Activated CD4-positive, alpha-beta T cell treated with anti-CD3 and anti-CD28 coated beads, Interleukin-2, amount 50 U/mL, for 16 hours (primary cell): Measurements from ENCODE around the gene ACVR1C.

ENCODE experiments used
- DNase-seq: peaks from one replicate; pipeline ENCODE4 v3.0.0-alpha.2; 2020

The ACVR1C gene

GRCh38 chr2:157492189-157492773 lies 136.4 kb downstream of the ACVR1C start:
- peak; percentile 84 for DNase-seq

GRCh38 chr2:157489983-157490382 lies 138.7 kb downstream of the ACVR1C start:
- DNase-seq, result no peak

GRCh38 chr2:157488877-157489276 lies 139.8 kb downstream of the ACVR1C start:
- no peak for DNase-seq

DNA sequence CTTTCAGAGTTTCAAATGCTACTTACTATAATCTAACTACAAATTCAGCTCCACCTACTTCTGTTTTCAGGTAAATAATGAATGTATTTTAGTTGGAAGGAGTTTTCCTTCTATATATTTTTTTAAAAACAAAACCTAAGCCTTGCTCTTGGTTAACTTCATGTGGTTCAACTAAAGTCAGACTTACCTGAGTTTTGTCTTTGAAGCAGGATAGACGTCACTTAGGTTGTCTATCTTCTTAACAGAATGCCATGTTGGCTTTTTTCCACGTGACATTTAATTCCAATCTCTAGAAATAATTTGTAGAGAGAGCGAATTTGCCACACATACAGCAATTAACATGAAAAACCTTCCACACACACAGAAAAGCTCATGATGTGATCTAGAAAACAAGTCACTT lies 140.9 kb downstream of the ACVR1C start:
- DNase-seq, result no peak

DNA sequence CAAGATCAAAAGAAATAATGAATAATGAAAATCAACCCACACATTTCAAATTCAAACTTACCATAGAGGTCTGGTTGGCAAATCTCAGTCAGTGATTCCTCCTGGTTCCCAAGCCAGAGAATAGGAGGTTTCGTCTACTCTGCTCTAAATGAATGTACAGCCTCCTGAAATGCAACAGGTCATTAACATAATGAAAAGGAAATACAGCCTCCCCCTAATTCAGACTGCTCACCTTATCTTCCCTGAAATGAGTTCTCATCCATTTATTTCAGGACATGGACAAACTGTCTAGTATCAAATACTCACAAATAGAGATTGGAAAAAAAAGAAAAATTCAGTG lies 141.4 kb downstream of the ACVR1C start:
- no peak for DNase-seq

GRCh38 chr2:157486596-157487270 lies 141.9 kb downstream of the ACVR1C start:
- no peak for DNase-seq

- DNase-seq, result peak; percentile 92
Observed at GRCh38 chr2:157480182-157480961, 148.3 kb downstream of the ACVR1C start.

- peak; percentile 49 for DNase-seq
Observed at GRCh38 chr2:157479081-157480027, 149.3 kb downstream of the ACVR1C start.

DNA sequence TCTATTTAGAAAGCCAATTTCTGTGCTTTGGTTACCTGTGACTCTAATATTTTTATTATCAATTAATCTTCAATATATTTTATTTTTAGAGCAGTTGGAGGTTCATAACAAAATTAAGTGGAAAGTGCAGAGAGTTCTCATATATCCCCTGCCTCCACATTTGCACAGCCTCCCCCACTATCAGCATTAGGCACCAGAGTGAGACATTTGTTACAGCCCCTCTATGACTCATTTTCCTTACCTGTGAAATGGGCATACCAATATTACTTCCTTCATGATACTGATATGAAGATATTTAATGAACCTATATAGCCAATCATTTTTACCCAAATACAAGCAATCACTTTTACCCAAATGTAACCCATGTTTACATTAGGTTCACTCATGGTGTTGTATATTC lies 150.7 kb downstream of the ACVR1C start:
- peak; percentile 60 for DNase-seq

DNA sequence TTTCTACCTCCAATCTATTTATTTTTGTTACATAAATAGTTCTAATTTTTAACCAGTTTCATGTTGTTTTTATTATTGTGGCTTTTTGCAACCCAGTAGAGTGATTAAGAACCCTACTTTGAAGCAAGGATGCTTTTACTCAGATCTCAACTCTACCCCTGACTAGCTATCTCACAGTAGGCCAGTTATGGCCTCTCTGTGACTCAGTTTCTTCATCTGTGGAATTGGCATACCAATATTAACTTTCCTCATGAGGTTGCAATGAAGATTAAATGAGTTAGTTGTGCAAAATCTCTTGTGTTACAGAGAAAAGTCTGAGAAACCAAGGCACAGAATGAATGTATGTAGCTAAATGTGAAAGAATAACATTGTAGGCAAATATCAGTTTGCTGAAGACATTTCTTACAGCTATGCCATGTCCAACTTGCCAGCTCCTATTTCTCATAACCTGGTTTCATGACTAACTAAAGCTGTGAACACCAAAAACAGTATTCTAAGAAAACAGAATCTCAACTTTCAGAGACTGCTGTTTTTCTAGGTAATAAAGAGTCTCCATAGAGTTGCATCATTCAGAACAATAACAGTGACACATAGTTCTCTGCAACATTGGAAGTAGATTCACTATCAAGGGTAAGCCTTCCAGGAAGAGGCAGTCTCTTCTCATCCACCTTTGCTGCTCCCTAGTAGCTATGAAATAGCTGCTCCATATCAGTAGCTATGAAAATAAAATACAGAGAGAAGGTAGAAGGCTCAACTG lies 151.5 kb downstream of the ACVR1C start:
- peak; percentile 87 for DNase-seq
